ENCODE data around the gene USP21. TPM values are rescaled to one million over a fixed set of nuclear protein-coding genes. Genes with fewer than 3 reads are reported as not detected.
A peak's percentile ranks its signal among the peaks of the same experiment; 100 is the strongest.

USP21 gene
- total RNA-seq, 4 donors from 2014 or later: 10.0 to 27.6 (median 14.7) TPM

- 68 to 77% methylated on average over 3 of the region's 3 CpGs for WGBS, 2 donors (ENCODE audit: low coverage in 1 of 2)
- no peaks in the 10 kb centered on the region for H3K27me3 ChIP-seq
- TF ChIP-seq, protein P1, sequence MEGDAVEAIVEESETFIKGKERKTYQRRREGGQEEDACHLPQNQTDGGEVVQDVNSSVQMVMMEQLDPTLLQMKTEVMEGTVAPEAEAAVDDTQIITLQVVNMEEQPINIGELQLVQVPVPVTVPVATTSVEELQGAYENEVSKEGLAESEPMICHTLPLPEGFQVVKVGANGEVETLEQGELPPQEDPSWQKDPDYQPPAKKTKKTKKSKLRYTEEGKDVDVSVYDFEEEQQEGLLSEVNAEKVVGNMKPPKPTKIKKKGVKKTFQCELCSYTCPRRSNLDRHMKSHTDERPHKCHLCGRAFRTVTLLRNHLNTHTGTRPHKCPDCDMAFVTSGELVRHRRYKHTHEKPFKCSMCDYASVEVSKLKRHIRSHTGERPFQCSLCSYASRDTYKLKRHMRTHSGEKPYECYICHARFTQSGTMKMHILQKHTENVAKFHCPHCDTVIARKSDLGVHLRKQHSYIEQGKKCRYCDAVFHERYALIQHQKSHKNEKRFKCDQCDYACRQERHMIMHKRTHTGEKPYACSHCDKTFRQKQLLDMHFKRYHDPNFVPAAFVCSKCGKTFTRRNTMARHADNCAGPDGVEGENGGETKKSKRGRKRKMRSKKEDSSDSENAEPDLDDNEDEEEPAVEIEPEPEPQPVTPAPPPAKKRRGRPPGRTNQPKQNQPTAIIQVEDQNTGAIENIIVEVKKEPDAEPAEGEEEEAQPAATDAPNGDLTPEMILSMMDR (IDR thresholded peaks at IDR 0.05): no peak
- TF ChIP-seq POLR2A (IDR thresholded peaks at IDR 0.05) (no peak), EP300 (IDR thresholded peaks at IDR 0.05) (no peak), POLR2AphosphoS5 (IDR thresholded peaks at IDR 0.05) (no peak)
- no peaks in the 10 kb centered on the region for H3K36me3 ChIP-seq
- no peaks in the 10 kb centered on the region for H3K4me1 ChIP-seq
- no peak overlapping the region for H3K4me3 ChIP-seq
- H3K9me3 ChIP-seq: no peaks in the 10 kb centered on the region
- ATAC-seq: no peak
- no peak overlapping the region for H3K27ac ChIP-seq
Measured at GRCh38 chr1:161145832-161146231, 13.5 kb upstream of the USP21 start.

DNA sequence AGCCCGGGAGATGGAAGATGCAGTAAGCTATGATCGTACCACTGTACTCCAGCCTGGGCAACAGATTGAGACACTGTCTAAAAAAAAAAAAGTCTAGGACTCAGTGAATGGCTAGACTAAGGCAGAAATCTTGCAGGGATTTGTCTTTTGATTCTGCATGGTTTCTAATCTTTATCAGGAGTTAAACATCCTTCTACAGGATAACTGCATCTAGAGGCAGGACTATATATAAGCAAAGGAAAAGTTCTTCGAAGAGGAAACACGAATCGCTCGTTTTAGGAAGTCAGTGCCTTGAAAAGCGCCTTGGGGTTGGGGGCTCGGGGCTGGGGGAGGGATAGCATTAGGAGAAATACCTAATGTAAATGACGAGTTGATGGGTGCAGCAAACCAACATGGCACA, 6.1 kb upstream of the USP21 start:
- no peak for ATAC-seq
- Histone ChIP-seq H3K4me1 (peaks cover 0 to 20% (median 8%) of the 10 kb centered on the region in 3 donors), H3K4me3 (peak overlapping the region; percentile 69 to 78), H3K9me3 (no peaks in the 10 kb centered on the region), H3K27ac (peak overlapping the region; percentile 88 to 92 (median 90)), H3K27me3 (no peaks in the 10 kb centered on the region), H3K36me3 (peaks cover 0 to 16% of the 10 kb centered on the region in 2 donors)
- 19% methylated on average over 9 of the region's 9 CpGs for WGBS, 2 donors (ENCODE audit: low coverage in 1 of 2)
- TF ChIP-seq POLR2A (IDR thresholded peaks at IDR 0.05): no peak
- TF ChIP-seq POLR2AphosphoS5 (IDR thresholded peaks at IDR 0.05): no peak
- TF ChIP-seq, protein P1 (IDR thresholded peaks at IDR 0.05): no peak
- no peak for TF ChIP-seq EP300 (IDR thresholded peaks at IDR 0.05)

DNA sequence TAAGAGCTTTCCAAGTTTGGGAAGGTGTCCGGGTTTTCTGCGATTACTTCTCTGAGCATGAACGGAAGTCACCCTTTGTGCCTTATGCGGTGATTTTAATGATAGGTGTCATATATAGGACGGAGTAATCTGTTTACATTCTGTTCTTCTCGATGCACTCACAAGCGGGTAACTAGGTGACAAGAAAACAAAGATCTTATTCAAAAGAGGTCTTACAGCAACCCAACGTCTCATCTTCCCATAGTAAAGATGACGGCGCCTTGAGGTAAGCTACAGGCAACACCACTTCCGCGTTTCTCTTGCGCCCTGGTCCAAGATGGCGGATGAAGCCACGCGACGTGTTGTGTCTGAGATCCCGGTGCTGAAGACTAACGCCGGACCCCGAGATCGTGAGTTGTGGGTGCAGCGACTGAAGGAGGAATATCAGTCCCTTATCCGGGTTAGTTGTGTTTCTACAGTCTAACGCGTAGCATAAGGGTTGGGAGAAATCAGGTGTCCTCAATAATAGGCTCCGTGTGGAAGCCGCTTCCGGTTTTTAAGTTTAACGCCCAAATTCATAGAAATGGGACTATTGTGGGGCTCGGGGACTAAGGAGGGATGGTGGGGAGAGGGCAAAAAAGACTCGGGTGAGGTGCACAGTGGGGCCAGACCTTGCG, 5.5 kb upstream of the USP21 start, which contains the start of gene UFC1:
Gene UFC1 (plus strand): TSS at position 297 of the 656 bp plus-strand sequence. CDS start 20 bp downstream, at position 317.
- no peaks in the 10 kb centered on the region for H3K9me3 ChIP-seq
- TF ChIP-seq, protein P1 (IDR thresholded peaks at IDR 0.05): no peak
- TF ChIP-seq POLR2AphosphoS5 (IDR thresholded peaks at IDR 0.05): peak; percentile 25
- H3K27ac ChIP-seq: peak within 1 kb of the TSS; percentile 88 to 92 (median 90)
- H3K27me3 ChIP-seq: no peaks in the 10 kb centered on the region
- WGBS, 2 donors (ENCODE audit: low coverage in 1 of 2): 0 to 2% methylated on average over 21 to 30 of the region's 33 CpGs
- ATAC-seq: peak; percentile 91
- peaks cover 0 to 27% (median 11%) of the 10 kb centered on the region in 3 donors for H3K4me1 ChIP-seq
- H3K4me3 ChIP-seq: peak within 1 kb of the TSS; percentile 69 to 78
- peaks cover 0 to 21% of the 10 kb centered on the region in 2 donors for H3K36me3 ChIP-seq

- no peak overlapping the region for H3K4me3 ChIP-seq
- TF ChIP-seq POLR2A (IDR thresholded peaks at IDR 0.05): no peak
- TF ChIP-seq EP300 (IDR thresholded peaks at IDR 0.05): no peak
- TF ChIP-seq, protein P1 (IDR thresholded peaks at IDR 0.05): no peak
- no peak for TF ChIP-seq POLR2AphosphoS5 (IDR thresholded peaks at IDR 0.05)
- no peaks in the 10 kb centered on the region for H3K27me3 ChIP-seq
- H3K9me3 ChIP-seq: no peaks in the 10 kb centered on the region
- no peak for ATAC-seq
- peaks cover 0 to 43% of the 10 kb centered on the region in 2 donors for H3K36me3 ChIP-seq
- H3K4me1 ChIP-seq: peaks cover 7 to 62% (median 30%) of the 10 kb centered on the region in 3 donors
- 100% methylated on average over 1 of the region's 1 CpG for WGBS, 2 donors (ENCODE audit: low coverage in 1 of 2)
- no peak overlapping the region for H3K27ac ChIP-seq
Measured at GRCh38 chr1:161157867-161158266, 1.4 kb upstream of the USP21 start.
